Choroid plexus epithelial cell (primary cell): ENCODE results near the gene DDO.

Source experiments
- DNase-seq: peaks from one replicate; pipeline ENCODE4 v3.0.0-alpha.2; 2010; ENCODE audit warnings: low read depth
- H3K4me3 ChIP-seq: 2 replicates; pipeline ENCODE4 v1.5.1; 2011; ENCODE audit warnings: low read depth, mild to moderate bottlenecking, control low read depth, low read length, moderate library complexity
- CTCF ChIP-seq: conservative IDR thresholded peaks from 2 replicates; pipeline ENCODE4 v1.5.1; 2011; ENCODE audit warnings: low read depth, mild to moderate bottlenecking, control low read depth, inconsistent platforms, low read length, moderate library complexity

Gene DDO

GRCh38 chr6:110356778-110357177 lies 58.6 kb downstream of the DDO start:
- H3K4me3 ChIP-seq, result no peak overlapping the region
- no peak for TF ChIP-seq CTCF
- no peak for DNase-seq

- no peak for DNase-seq
- H3K4me3 ChIP-seq, result no peak overlapping the region
- no peak for TF ChIP-seq CTCF
Measured at GRCh38 chr6:110355727-110356126, 59.6 kb downstream of the DDO start.

GRCh38 chr6:110355022-110355421 lies 60.4 kb downstream of the DDO start:
- no peak overlapping the region for H3K4me3 ChIP-seq
- DNase-seq, result no peak
- TF ChIP-seq CTCF, result no peak

GRCh38 chr6:110354153-110354552 lies 61.2 kb downstream of the DDO start:
- H3K4me3 ChIP-seq, result no peak overlapping the region
- DNase-seq, result no peak
- no peak for TF ChIP-seq CTCF

- TF ChIP-seq CTCF, result no peak
- no peak overlapping the region for H3K4me3 ChIP-seq
Measured at GRCh38 chr6:110353457-110354001, 61.8 kb downstream of the DDO start.

GRCh38 chr6:110352563-110353262 lies 62.7 kb downstream of the DDO start:
- DNase-seq, result peak; percentile 73
- H3K4me3 ChIP-seq, result no peak overlapping the region
- no peak for TF ChIP-seq CTCF

More at GRCh38 chr6:110353457-110354001, 61.8 kb downstream of the DDO start:
- no peak for DNase-seq

GRCh38 chr6:110351986-110352385 lies 63.4 kb downstream of the DDO start:
- TF ChIP-seq CTCF, result no peak
- no peak overlapping the region for H3K4me3 ChIP-seq
- no peak for DNase-seq
